ENCODE results near the gene MND1. TPM values are rescaled to one million over a fixed set of nuclear protein-coding genes. Genes with fewer than 3 reads are reported as not detected.

MND1 gene
- total RNA-seq, 4 donors from 2014 or later, result 0.49 to 2.4 TPM; not detected in 2

DNA sequence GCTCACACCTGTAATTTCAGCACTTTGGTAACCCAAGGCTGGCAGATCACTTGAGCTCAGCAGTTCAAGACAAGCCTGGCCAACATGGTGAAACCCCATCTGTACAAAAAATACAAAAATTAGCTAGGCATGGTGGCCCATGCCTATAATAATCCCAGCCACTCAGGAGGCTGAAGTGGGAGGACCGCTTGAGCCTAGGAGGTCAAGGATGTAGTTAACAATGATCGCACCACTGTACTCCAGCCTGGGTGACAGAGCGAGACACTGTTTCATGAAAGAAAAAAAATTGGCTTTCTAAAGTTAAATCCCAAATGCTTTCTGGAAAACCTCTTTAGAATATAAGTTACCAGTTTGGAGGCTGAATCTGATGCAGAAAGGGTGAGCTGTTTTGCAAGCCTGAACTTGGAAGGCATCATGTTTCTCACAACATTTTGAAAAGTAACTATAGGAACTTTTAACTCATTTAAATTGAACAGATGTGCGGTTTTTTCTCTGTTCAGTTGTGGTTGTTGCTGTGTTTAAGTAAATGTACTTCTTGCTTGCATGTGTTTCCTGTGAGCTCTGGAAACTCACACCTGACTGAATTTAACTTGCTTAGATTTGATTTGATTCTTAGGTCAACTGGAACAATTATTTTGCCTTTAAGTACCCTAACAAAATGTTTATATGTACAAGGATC is 81.9 kb downstream of the MND1 start:
- intact Hi-C loops (cut with DNase I; ENCODE audit: low total_unique reads), result no loop called here
- no peak for DNase-seq (ENCODE audit: low spot score in 2 of 2)
- no peak overlapping the region for H3K4me3 ChIP-seq (ENCODE audit: low read depth, poor library complexity, severe bottlenecking)
- TF ChIP-seq, protein P1, sequence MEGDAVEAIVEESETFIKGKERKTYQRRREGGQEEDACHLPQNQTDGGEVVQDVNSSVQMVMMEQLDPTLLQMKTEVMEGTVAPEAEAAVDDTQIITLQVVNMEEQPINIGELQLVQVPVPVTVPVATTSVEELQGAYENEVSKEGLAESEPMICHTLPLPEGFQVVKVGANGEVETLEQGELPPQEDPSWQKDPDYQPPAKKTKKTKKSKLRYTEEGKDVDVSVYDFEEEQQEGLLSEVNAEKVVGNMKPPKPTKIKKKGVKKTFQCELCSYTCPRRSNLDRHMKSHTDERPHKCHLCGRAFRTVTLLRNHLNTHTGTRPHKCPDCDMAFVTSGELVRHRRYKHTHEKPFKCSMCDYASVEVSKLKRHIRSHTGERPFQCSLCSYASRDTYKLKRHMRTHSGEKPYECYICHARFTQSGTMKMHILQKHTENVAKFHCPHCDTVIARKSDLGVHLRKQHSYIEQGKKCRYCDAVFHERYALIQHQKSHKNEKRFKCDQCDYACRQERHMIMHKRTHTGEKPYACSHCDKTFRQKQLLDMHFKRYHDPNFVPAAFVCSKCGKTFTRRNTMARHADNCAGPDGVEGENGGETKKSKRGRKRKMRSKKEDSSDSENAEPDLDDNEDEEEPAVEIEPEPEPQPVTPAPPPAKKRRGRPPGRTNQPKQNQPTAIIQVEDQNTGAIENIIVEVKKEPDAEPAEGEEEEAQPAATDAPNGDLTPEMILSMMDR (IDR thresholded peaks at IDR 0.05), result no peak
- TF ChIP-seq POLR2A (IDR thresholded peaks at IDR 0.05), result no peak
- 66 to 80% methylated on average over 4 of the region's 4 CpGs for WGBS, 2 donors

DNA sequence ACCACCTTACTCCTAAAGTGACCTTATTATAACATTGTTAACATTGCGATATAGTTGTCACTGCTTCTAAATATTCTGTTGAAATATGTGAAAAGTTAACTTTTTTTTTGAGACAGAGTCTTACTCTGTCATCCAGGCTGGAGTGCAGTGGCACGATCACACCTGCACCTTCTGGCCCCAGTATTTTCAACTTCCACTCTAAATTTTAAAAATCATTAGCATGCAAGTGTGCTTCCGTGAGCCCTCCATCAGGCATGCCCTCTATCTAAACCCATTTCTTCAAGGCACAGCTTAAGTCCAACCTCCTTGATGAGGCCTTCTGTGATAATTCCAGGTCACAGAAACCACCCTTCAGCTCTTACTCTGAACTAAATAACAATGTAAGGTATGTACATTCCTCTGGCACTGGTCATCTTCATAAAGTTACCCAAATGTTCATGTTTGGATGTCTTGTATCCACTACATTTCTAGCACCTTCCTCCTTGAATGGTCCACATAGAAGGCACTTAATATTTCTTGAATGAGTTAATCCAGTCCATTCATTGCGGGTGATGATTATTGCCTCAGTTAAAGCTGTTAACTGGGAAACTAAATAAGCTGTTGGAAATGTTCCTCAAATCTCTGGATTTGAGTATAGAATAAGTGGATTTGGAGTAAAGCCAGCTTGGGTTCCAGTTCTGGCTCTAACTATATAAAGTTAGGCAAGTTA is 83.0 kb downstream of the MND1 start:
- intact Hi-C loops (cut with DNase I; ENCODE audit: low total_unique reads), result loop anchor here (1.0 kb wide), 1 partner anchor 23 kb away; no protein-coding TSS in a partner anchor
- no peak for TF ChIP-seq POLR2A (IDR thresholded peaks at IDR 0.05)
- TF ChIP-seq, protein P1 (IDR thresholded peaks at IDR 0.05), result no peak
- 93 to 97% methylated on average over 4 of the region's 4 CpGs for WGBS, 2 donors
- H3K4me3 ChIP-seq (ENCODE audit: low read depth, poor library complexity, severe bottlenecking), result no peak overlapping the region
- DNase-seq (ENCODE audit: low spot score in 2 of 2), result no peak

DNA sequence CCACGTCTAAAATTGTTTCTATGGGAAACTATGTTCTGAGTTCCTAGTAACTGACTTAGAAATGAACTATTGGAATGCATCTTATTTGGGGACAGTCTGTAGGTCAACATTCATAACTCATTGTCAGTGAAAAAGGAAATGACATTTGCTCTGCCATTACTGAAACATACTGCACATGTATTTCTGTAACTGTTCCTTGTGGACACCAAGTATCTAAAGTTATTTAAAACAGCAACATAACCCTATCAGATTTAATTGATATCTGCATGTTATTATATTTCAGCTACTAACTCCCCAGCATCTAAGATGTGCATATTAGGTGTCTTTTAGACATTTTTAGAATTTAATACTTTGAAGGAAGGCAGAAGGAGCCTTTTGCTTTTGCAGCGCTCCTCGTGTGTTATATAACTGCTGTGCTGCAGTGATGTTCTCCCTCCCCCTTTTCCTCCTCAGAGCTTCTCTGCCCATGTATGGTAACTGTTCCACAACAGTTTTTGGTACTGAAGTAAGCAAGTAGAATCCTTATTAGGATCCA is 84.5 kb downstream of the MND1 start:
- 55 to 56% methylated on average over 3 of the region's 3 CpGs for WGBS, 2 donors
- no peak overlapping the region for H3K4me3 ChIP-seq (ENCODE audit: low read depth, poor library complexity, severe bottlenecking)
- no peak for DNase-seq (ENCODE audit: low spot score in 2 of 2)
- intact Hi-C loops (cut with DNase I; ENCODE audit: low total_unique reads), result loop anchor here (1.0 kb wide), 1 partner anchor 21 kb away; no protein-coding TSS in a partner anchor
- TF ChIP-seq POLR2A (IDR thresholded peaks at IDR 0.05), result no peak

DNA sequence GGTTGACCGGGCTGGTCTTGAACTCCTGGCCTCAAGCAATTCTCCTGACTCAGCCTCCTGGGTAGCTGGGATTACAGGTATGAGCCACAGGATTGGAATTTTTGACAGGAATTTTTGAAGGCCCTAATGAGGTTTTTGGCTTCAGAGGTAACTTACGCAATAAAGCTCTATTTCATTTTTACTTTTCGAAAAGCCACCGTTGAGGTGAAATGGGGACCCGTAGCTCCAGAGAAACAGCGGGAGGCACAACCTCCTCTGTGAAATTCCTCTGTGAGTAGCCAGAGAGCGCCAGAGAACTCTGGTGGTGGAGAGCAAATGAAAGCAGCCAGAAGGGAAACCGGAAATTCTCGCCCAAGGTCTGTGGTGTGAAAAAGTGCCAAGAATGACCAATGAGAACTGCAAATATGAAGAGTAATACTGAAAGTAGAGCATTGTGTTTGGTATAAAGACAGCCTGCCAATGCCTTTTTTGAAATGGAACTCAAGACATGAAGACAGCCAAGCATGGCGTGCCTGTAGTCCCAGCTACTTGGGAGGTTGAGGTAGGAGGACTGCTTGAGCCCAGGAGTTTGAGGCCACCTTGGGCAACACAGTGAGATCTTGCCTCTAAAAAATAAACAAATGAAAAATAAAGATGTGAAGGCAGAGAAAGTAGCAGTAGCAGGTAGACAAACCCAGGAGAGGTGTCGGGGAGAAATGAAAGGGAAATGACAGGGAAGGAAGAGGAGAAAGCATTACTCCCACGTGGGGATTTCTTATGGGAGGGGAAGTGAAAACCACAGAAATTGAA is 88.7 kb downstream of the MND1 start:
- DNase-seq (ENCODE audit: low spot score in 2 of 2), result peak; percentile 56 to 86
- intact Hi-C loops (cut with DNase I; ENCODE audit: low total_unique reads), result no loop called here
- TF ChIP-seq, protein P1 (IDR thresholded peaks at IDR 0.05), result peak in 1 of 3 donors; percentile 35
- TF ChIP-seq POLR2A (IDR thresholded peaks at IDR 0.05), result no peak
- WGBS, 2 donors, result 34 to 39% methylated on average over 12 of the region's 12 CpGs
- H3K4me3 ChIP-seq (ENCODE audit: low read depth, poor library complexity, severe bottlenecking), result no peak overlapping the region

DNA sequence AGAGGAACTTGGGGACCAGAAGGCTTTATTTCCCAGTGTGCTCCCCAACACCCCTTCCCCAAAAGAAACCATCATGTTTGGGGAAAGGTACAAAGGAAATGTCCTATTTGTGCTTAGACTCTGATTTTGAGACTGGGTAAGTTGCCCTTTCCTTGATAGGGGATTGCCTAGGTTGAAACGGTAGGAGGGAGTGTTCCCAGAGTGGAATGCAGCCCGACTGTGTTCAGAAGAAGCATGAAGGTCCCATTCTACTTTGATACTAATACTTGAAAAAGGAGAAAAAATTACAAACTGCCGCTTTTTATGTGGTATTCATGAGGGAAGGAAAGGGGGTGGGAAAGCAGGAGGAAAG is 89.2 kb downstream of the MND1 start:
- WGBS, 2 donors, result 36 to 45% methylated on average over 3 of the region's 3 CpGs
- TF ChIP-seq, protein P1 (IDR thresholded peaks at IDR 0.05), result no peak
- TF ChIP-seq POLR2A (IDR thresholded peaks at IDR 0.05), result no peak
- no peak overlapping the region for H3K4me3 ChIP-seq (ENCODE audit: low read depth, poor library complexity, severe bottlenecking)
- no peak for DNase-seq (ENCODE audit: low spot score in 2 of 2)
- intact Hi-C loops (cut with DNase I; ENCODE audit: low total_unique reads), result no loop called here

DNA sequence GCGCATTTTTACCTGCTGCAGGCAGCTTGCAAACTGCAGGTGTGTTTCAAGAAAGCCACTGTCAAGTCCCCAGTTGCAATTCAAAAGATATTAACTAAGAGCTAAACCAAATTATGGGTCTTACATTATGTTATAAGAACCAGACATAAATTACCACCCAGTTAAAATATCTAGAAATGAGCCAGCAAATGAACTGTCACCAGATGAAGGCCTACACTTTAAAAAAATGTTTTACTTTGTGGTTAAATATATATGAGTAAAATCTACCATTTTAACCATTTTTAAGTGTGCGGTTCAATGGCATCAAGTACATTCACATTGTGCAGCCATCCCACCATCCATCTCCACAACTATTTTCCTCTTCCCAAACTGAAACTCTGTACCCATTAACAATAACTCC is 89.7 kb downstream of the MND1 start:
- 64 to 70% methylated on average over 2 of the region's 2 CpGs for WGBS, 2 donors
- TF ChIP-seq POLR2A (IDR thresholded peaks at IDR 0.05), result no peak
- TF ChIP-seq, protein P1 (IDR thresholded peaks at IDR 0.05), result no peak
- H3K4me3 ChIP-seq (ENCODE audit: low read depth, poor library complexity, severe bottlenecking), result no peak overlapping the region
- no peak for DNase-seq (ENCODE audit: low spot score in 2 of 2)
- intact Hi-C loops (cut with DNase I; ENCODE audit: low total_unique reads), result no loop called here

Data from lower leg skin (tissue), 4 donors.